ENCODE results near the gene SLC3A2.
"Not testable (repeated sequence)": the region's sequence is repeated elsewhere in the genome, so short reads cannot be mapped to it uniquely, and the experiment has no call there.

SLC3A2 gene

GRCh38 chr11:62842171-62842741 is 38.4 kb upstream of the SLC3A2 start:
- Histone ChIP-seq H3K27ac (ENCODE audit: low read depth, low read length) (peak overlapping the region; percentile 97), H3K79me2 (ENCODE audit: control insufficient read depth, insufficient read depth, low read length, unreplicated experiment) (peaks cover 18% of the 10 kb centered on the region), H3K27me3 (ENCODE audit: insufficient read depth, low read length) (no peaks in the 10 kb centered on the region), H3K36me3 (ENCODE audit: insufficient read depth, low read length) (no peaks in the 10 kb centered on the region), H3K4me3 (ENCODE audit: low read depth, low read length) (peak overlapping the region; percentile 75), H2AFZ (ENCODE audit: low read length, unreplicated experiment) (peak overlapping the region; percentile 80), H3K4me1 (ENCODE audit: control insufficient read depth, insufficient read depth, low read length, unreplicated experiment) (peaks cover 9% of the 10 kb centered on the region)

- H3K4me1 ChIP-seq (ENCODE audit: control insufficient read depth, insufficient read depth, low read length, unreplicated experiment); H3K27ac ChIP-seq (ENCODE audit: low read depth, low read length); H3K36me3 ChIP-seq (ENCODE audit: insufficient read depth, low read length); H3K27me3 ChIP-seq (ENCODE audit: insufficient read depth, low read length); H3K4me3 ChIP-seq (ENCODE audit: low read depth, low read length): not testable (repeated sequence)
- Histone ChIP-seq H2AFZ (ENCODE audit: low read length, unreplicated experiment) (peak overlapping the region; percentile 80), H3K79me2 (ENCODE audit: control insufficient read depth, insufficient read depth, low read length, unreplicated experiment) (peaks cover 12% of the 10 kb centered on the region)
These were observed 37.8 kb upstream of the SLC3A2 start for GRCh38 chr11:62842891-62843290.

- Histone ChIP-seq H3K27ac (ENCODE audit: low read depth, low read length) (no peak overlapping the region), H3K79me2 (ENCODE audit: control insufficient read depth, insufficient read depth, low read length, unreplicated experiment) (peaks cover 9% of the 10 kb centered on the region), H3K27me3 (ENCODE audit: insufficient read depth, low read length) (no peaks in the 10 kb centered on the region), H3K4me1 (ENCODE audit: control insufficient read depth, insufficient read depth, low read length, unreplicated experiment) (peaks cover 9% of the 10 kb centered on the region), H3K36me3 (ENCODE audit: insufficient read depth, low read length) (no peaks in the 10 kb centered on the region), H2AFZ (ENCODE audit: low read length, unreplicated experiment) (no peak overlapping the region), H3K4me3 (ENCODE audit: low read depth, low read length) (no peak overlapping the region)
These were observed 37.2 kb upstream of the SLC3A2 start for GRCh38 chr11:62843466-62843865.

- H3K27me3 ChIP-seq (ENCODE audit: insufficient read depth, low read length), result no peaks in the 10 kb centered on the region
- peaks cover 9% of the 10 kb centered on the region for H3K4me1 ChIP-seq (ENCODE audit: control insufficient read depth, insufficient read depth, low read length, unreplicated experiment)
- H3K27ac ChIP-seq (ENCODE audit: low read depth, low read length), result no peak overlapping the region
- H2AFZ ChIP-seq (ENCODE audit: low read length, unreplicated experiment), result no peak overlapping the region
- no peaks in the 10 kb centered on the region for H3K36me3 ChIP-seq (ENCODE audit: insufficient read depth, low read length)
- no peak overlapping the region for H3K4me3 ChIP-seq (ENCODE audit: low read depth, low read length)
- H3K79me2 ChIP-seq (ENCODE audit: control insufficient read depth, insufficient read depth, low read length, unreplicated experiment), result peaks cover 2% of the 10 kb centered on the region
These were observed 36.5 kb upstream of the SLC3A2 start for GRCh38 chr11:62844154-62844553.

- H3K4me1 ChIP-seq (ENCODE audit: control insufficient read depth, insufficient read depth, low read length, unreplicated experiment), result peaks cover 9% of the 10 kb centered on the region
These were observed 34.5 kb upstream of the SLC3A2 start for GRCh38 chr11:62846177-62846576.

GRCh38 chr11:62847767-62848314 is 32.9 kb upstream of the SLC3A2 start:
- Histone ChIP-seq H3K36me3 (ENCODE audit: insufficient read depth, low read length) (peaks cover 12% of the 10 kb centered on the region), H3K27me3 (ENCODE audit: insufficient read depth, low read length) (no peaks in the 10 kb centered on the region), H3K4me1 (ENCODE audit: control insufficient read depth, insufficient read depth, low read length, unreplicated experiment) (peaks cover 9% of the 10 kb centered on the region), H2AFZ (ENCODE audit: low read length, unreplicated experiment) (no peak overlapping the region), H3K27ac (ENCODE audit: low read depth, low read length) (no peak overlapping the region), H3K4me3 (ENCODE audit: low read depth, low read length) (no peak overlapping the region), H3K79me2 (ENCODE audit: control insufficient read depth, insufficient read depth, low read length, unreplicated experiment) (peaks cover 8% of the 10 kb centered on the region)

More at GRCh38 chr11:62846177-62846576, 34.5 kb upstream of the SLC3A2 start:
- no peak overlapping the region for H2AFZ ChIP-seq (ENCODE audit: low read length, unreplicated experiment)
- H3K79me2 ChIP-seq (ENCODE audit: control insufficient read depth, insufficient read depth, low read length, unreplicated experiment), result no peaks in the 10 kb centered on the region
- no peak overlapping the region for H3K4me3 ChIP-seq (ENCODE audit: low read depth, low read length)
- H3K27ac ChIP-seq (ENCODE audit: low read depth, low read length), result no peak overlapping the region
- no peaks in the 10 kb centered on the region for H3K27me3 ChIP-seq (ENCODE audit: insufficient read depth, low read length)
- no peaks in the 10 kb centered on the region for H3K36me3 ChIP-seq (ENCODE audit: insufficient read depth, low read length)

- Histone ChIP-seq H3K27me3 (ENCODE audit: insufficient read depth, low read length) (no peaks in the 10 kb centered on the region), H3K4me1 (ENCODE audit: control insufficient read depth, insufficient read depth, low read length, unreplicated experiment) (peaks cover 21% of the 10 kb centered on the region), H3K36me3 (ENCODE audit: insufficient read depth, low read length) (peaks cover 37% of the 10 kb centered on the region), H3K27ac (ENCODE audit: low read depth, low read length) (0 out of 2 replicates have a peak overlapping the region, but pooled peaks have one; percentile 8), H3K79me2 (ENCODE audit: control insufficient read depth, insufficient read depth, low read length, unreplicated experiment) (peaks cover 38% of the 10 kb centered on the region), H2AFZ (ENCODE audit: low read length, unreplicated experiment) (no peak overlapping the region), H3K4me3 (ENCODE audit: low read depth, low read length) (no peak overlapping the region)
These were observed 29.5 kb upstream of the SLC3A2 start for GRCh38 chr11:62850911-62851806.

- Histone ChIP-seq H3K4me3 (ENCODE audit: low read depth, low read length) (peak overlapping the region; percentile 88; the same call in 1 of the 2 replicates), H3K27me3 (ENCODE audit: insufficient read depth, low read length) (no peaks in the 10 kb centered on the region), H2AFZ (ENCODE audit: low read length, unreplicated experiment) (no peak overlapping the region), H3K36me3 (ENCODE audit: insufficient read depth, low read length) (peaks cover 37% of the 10 kb centered on the region), H3K27ac (ENCODE audit: low read depth, low read length) (peak overlapping the region; percentile 8; the same call in 1 of the 2 replicates), H3K4me1 (ENCODE audit: control insufficient read depth, insufficient read depth, low read length, unreplicated experiment) (peaks cover 21% of the 10 kb centered on the region), H3K79me2 (ENCODE audit: control insufficient read depth, insufficient read depth, low read length, unreplicated experiment) (peaks cover 46% of the 10 kb centered on the region)
These were observed 28.7 kb upstream of the SLC3A2 start for GRCh38 chr11:62851807-62852522.

GRCh38 chr11:62852523-62853188 is 28.0 kb upstream of the SLC3A2 start:
- Histone ChIP-seq H3K27ac (ENCODE audit: low read depth, low read length) (peak overlapping the region; percentile 8; the same call in 1 of the 2 replicates), H3K27me3 (ENCODE audit: insufficient read depth, low read length) (no peaks in the 10 kb centered on the region), H3K4me1 (ENCODE audit: control insufficient read depth, insufficient read depth, low read length, unreplicated experiment) (peaks cover 26% of the 10 kb centered on the region), H3K4me3 (ENCODE audit: low read depth, low read length) (peak overlapping the region; percentile 88), H2AFZ (ENCODE audit: low read length, unreplicated experiment) (no peak overlapping the region), H3K79me2 (ENCODE audit: control insufficient read depth, insufficient read depth, low read length, unreplicated experiment) (peaks cover 53% of the 10 kb centered on the region), H3K36me3 (ENCODE audit: insufficient read depth, low read length) (peaks cover 37% of the 10 kb centered on the region)
